ENCODE measurements around the gene KLF15.

GRCh38 chr3:126352476-126353454 is 4.4 kb downstream of the KLF15 start:
- no peak for TF ChIP-seq POLR2AphosphoS5 (IDR thresholded peaks at IDR 0.05; ENCODE audit: low read depth, low read length)
- no peak for TF ChIP-seq POLR2A (IDR thresholded peaks at IDR 0.05; ENCODE audit: low read depth, low read length)
- TF ChIP-seq SPI1 (IDR thresholded peaks at IDR 0.05; ENCODE audit: low read depth, low read length): no peak
- no peak for TF ChIP-seq PAX5 (IDR thresholded peaks at IDR 0.05; ENCODE audit: insufficient read depth, low read length, severe bottlenecking)
- TF ChIP-seq POU2F2 (IDR thresholded peaks at IDR 0.05; ENCODE audit: low read depth, low read length): no peak
- no peak for TF ChIP-seq TAF1 (IDR thresholded peaks at IDR 0.05; ENCODE audit: low read depth, low read length)
